ENCODE measurements around the gene GTF3C5. TPM values are rescaled to one million over a fixed set of nuclear protein-coding genes. Genes with fewer than 3 reads are reported as not detected.

Gene GTF3C5
- total and polyA plus RNA-seq, 7 experiments from 2014 or later, result 39.9 to 77.9 (median 48.8) TPM

DNA sequence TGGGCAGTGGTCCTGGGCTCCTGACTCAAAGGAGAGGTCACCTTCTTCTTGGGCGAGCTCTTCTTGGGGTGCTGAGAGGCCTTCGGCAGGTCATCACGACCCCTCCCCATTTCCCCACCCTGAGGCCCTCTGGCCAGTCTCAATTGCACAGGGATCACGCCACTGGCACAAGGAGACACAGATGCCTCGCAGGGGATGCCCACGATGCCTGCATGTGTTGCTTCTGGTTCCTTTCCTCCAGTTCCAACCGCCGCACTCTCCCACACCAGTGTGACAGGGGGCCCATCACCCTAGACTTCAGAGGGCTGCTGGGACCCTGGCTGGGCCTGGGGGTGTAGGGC is 32.3 kb downstream of the GTF3C5 start:
- Histone ChIP-seq H3K36me3 (ENCODE audit: control insufficient read depth in 2 of 3, insufficient read depth in 3 of 3, low read length in 3 of 3) (no peaks in the 10 kb centered on the region), H3K27me3 (ENCODE audit: control insufficient read depth in 2 of 2, insufficient read depth in 2 of 2, low read length in 2 of 2) (no peaks in the 10 kb centered on the region), H3K27ac (ENCODE audit: low read depth, low read length) (no peak overlapping the region), H3K4me3 (ENCODE audit: low read length) (no peak overlapping the region), H3K9me3 (ENCODE audit: control insufficient read depth in 2 of 3, low read length in 3 of 3) (no peaks in the 10 kb centered on the region), H3K4me1 (ENCODE audit: control insufficient read depth in 2 of 2, insufficient read depth in 2 of 2, low read length in 2 of 2) (peaks cover 5 to 25% of the 10 kb centered on the region in 2 donors)
- ATAC-seq, result no peak
- H3K4me3 Mint-ChIP-seq, result peak overlapping the region in 1 of 10 donors; percentile 25
- intact Hi-C loops (cut with micrococcal nuclease), result no loop called here
- ChIA-PET POLR2A (interaction anchor here (1.1 kb wide), 1 partner anchor 34 kb away, joined by 4 read pairs; no protein-coding TSS in a partner anchor), CTCF (no interaction called here)
- no peaks in the 10 kb centered on the region for H3K9me3 Mint-ChIP-seq
- no peaks in the 10 kb centered on the region for H3K27me3 Mint-ChIP-seq
- H3K4me1 Mint-ChIP-seq, result peaks cover 17 to 42% (median 28%) of the 10 kb centered on the region in 7 donors
- H3K27ac Mint-ChIP-seq, result peak overlapping the region in 1 of 9 donors; percentile 25
- H3K36me3 Mint-ChIP-seq, result peaks cover 0 to 5% (median 0%) of the 10 kb centered on the region in 5 donors
- DNase-seq, result no peak

GRCh38 chr9:133063500-133064231 is 32.9 kb downstream of the GTF3C5 start:
- H3K36me3 Mint-ChIP-seq, result peaks cover 0 to 3% (median 0%) of the 10 kb centered on the region in 5 donors
- peak overlapping the region in 1 of 9 donors; percentile 25 for H3K27ac Mint-ChIP-seq
- peak overlapping the region in 1 of 10 donors; percentile 25 for H3K4me3 Mint-ChIP-seq
- no peaks in the 10 kb centered on the region for H3K27me3 ChIP-seq (ENCODE audit: control insufficient read depth in 2 of 2, insufficient read depth in 2 of 2, low read length in 2 of 2)
- H3K4me1 ChIP-seq (ENCODE audit: control insufficient read depth in 2 of 2, insufficient read depth in 2 of 2, low read length in 2 of 2), result peaks cover 5 to 19% of the 10 kb centered on the region in 2 donors
- intact Hi-C loops (cut with micrococcal nuclease), result no loop called here
- ChIA-PET CTCF (no interaction called here), POLR2A (interaction anchor here (1.1 kb wide), 1 partner anchor 34 kb away, joined by 4 read pairs; no protein-coding TSS in a partner anchor)
- H3K4me1 Mint-ChIP-seq, result peaks cover 17 to 37% (median 23%) of the 10 kb centered on the region in 7 donors
- DNase-seq (no peak), ATAC-seq (no peak)
- H3K9me3 Mint-ChIP-seq, result no peaks in the 10 kb centered on the region
- no peaks in the 10 kb centered on the region for H3K36me3 ChIP-seq (ENCODE audit: control insufficient read depth in 2 of 3, insufficient read depth in 3 of 3, low read length in 3 of 3)
- H3K4me3 ChIP-seq (ENCODE audit: low read length), result no peak overlapping the region
- H3K27me3 Mint-ChIP-seq, result no peaks in the 10 kb centered on the region
- no peak overlapping the region for H3K27ac ChIP-seq (ENCODE audit: low read depth, low read length)
- no peaks in the 10 kb centered on the region for H3K9me3 ChIP-seq (ENCODE audit: control insufficient read depth in 2 of 3, low read length in 3 of 3)

GRCh38 chr9:133064241-133065069 is 33.7 kb downstream of the GTF3C5 start:
- H3K4me3 Mint-ChIP-seq, result no peak overlapping the region
- Histone ChIP-seq H3K27ac (ENCODE audit: low read depth, low read length) (no peak overlapping the region), H3K4me1 (ENCODE audit: control insufficient read depth in 2 of 2, insufficient read depth in 2 of 2, low read length in 2 of 2) (peaks cover 3 to 11% of the 10 kb centered on the region in 2 donors), H3K9me3 (ENCODE audit: control insufficient read depth in 2 of 3, low read length in 3 of 3) (no peaks in the 10 kb centered on the region), H3K27me3 (ENCODE audit: control insufficient read depth in 2 of 2, insufficient read depth in 2 of 2, low read length in 2 of 2) (no peaks in the 10 kb centered on the region), H3K4me3 (ENCODE audit: low read length) (no peak overlapping the region), H3K36me3 (ENCODE audit: control insufficient read depth in 2 of 3, insufficient read depth in 3 of 3, low read length in 3 of 3) (no peaks in the 10 kb centered on the region)
- ChIA-PET CTCF (no interaction called here), POLR2A (interaction anchor here (1.1 kb wide), 1 partner anchor 35 kb away, joined by 4 read pairs; no protein-coding TSS in a partner anchor)
- peaks cover 9 to 29% (median 15%) of the 10 kb centered on the region in 7 donors for H3K4me1 Mint-ChIP-seq
- H3K27me3 Mint-ChIP-seq, result no peaks in the 10 kb centered on the region
- H3K27ac Mint-ChIP-seq, result no peak overlapping the region
- intact Hi-C loops (cut with micrococcal nuclease), result no loop called here
- DNase-seq (no peak), ATAC-seq (no peak)
- H3K36me3 Mint-ChIP-seq, result no peaks in the 10 kb centered on the region
- H3K9me3 Mint-ChIP-seq, result no peaks in the 10 kb centered on the region

- Histone ChIP-seq H3K4me3 (ENCODE audit: low read length) (no peak overlapping the region), H3K9me3 (ENCODE audit: control insufficient read depth in 2 of 3, low read length in 3 of 3) (no peaks in the 10 kb centered on the region), H3K27ac (ENCODE audit: low read depth, low read length) (no peak overlapping the region), H3K36me3 (ENCODE audit: control insufficient read depth in 2 of 3, insufficient read depth in 3 of 3, low read length in 3 of 3) (no peaks in the 10 kb centered on the region), H3K4me1 (ENCODE audit: control insufficient read depth in 2 of 2, insufficient read depth in 2 of 2, low read length in 2 of 2) (peaks cover 0 to 6% of the 10 kb centered on the region in 2 donors), H3K27me3 (ENCODE audit: control insufficient read depth in 2 of 2, insufficient read depth in 2 of 2, low read length in 2 of 2) (no peaks in the 10 kb centered on the region)
- ChIA-PET POLR2A (interaction anchor here (0.7 kb wide), 1 partner anchor 35 kb away, joined by 3 read pairs; no protein-coding TSS in a partner anchor), CTCF (interaction anchor here (0.9 kb wide), 1 partner anchor 83 kb away, joined by 3 read pairs; no protein-coding TSS in a partner anchor)
- Mint-ChIP-seq H3K4me3 (no peak overlapping the region), H3K27me3 (no peaks in the 10 kb centered on the region), H3K36me3 (no peaks in the 10 kb centered on the region), H3K9me3 (no peaks in the 10 kb centered on the region), H3K4me1 (peaks cover 3 to 23% (median 10%) of the 10 kb centered on the region in 7 donors), H3K27ac (no peak overlapping the region)
- ATAC-seq, result no peak
- no peak for DNase-seq
- intact Hi-C loops (cut with micrococcal nuclease), result no loop called here
Observed at GRCh38 chr9:133065070-133065388, 34.2 kb downstream of the GTF3C5 start.

- Histone ChIP-seq H3K9me3 (ENCODE audit: control insufficient read depth in 2 of 3, low read length in 3 of 3) (no peaks in the 10 kb centered on the region), H3K4me3 (ENCODE audit: low read length) (no peak overlapping the region), H3K27me3 (ENCODE audit: control insufficient read depth in 2 of 2, insufficient read depth in 2 of 2, low read length in 2 of 2) (no peaks in the 10 kb centered on the region), H3K36me3 (ENCODE audit: control insufficient read depth in 2 of 3, insufficient read depth in 3 of 3, low read length in 3 of 3) (no peaks in the 10 kb centered on the region), H3K4me1 (ENCODE audit: control insufficient read depth in 2 of 2, insufficient read depth in 2 of 2, low read length in 2 of 2) (no peaks in the 10 kb centered on the region), H3K27ac (ENCODE audit: low read depth, low read length) (no peak overlapping the region)
- DNase-seq (no peak), ATAC-seq (no peak)
- ChIA-PET CTCF (interaction anchor here (0.6 to 1.4 kb wide), 4 partner anchors 9 to 1766 kb away, joined by 3 read pairs; no protein-coding TSS in a partner anchor), POLR2A (no interaction called here)
- peaks cover 0 to 11% (median 2%) of the 10 kb centered on the region in 7 donors for H3K4me1 Mint-ChIP-seq
- H3K27ac Mint-ChIP-seq, result no peak overlapping the region
- no peak overlapping the region for H3K4me3 Mint-ChIP-seq
- intact Hi-C loops (cut with micrococcal nuclease), result no loop called here
- peaks cover 0 to 4% (median 0%) of the 10 kb centered on the region in 5 donors for H3K36me3 Mint-ChIP-seq
- H3K9me3 Mint-ChIP-seq, result no peaks in the 10 kb centered on the region
- no peaks in the 10 kb centered on the region for H3K27me3 Mint-ChIP-seq
Observed at GRCh38 chr9:133066181-133066983, 35.6 kb downstream of the GTF3C5 start.

DNA sequence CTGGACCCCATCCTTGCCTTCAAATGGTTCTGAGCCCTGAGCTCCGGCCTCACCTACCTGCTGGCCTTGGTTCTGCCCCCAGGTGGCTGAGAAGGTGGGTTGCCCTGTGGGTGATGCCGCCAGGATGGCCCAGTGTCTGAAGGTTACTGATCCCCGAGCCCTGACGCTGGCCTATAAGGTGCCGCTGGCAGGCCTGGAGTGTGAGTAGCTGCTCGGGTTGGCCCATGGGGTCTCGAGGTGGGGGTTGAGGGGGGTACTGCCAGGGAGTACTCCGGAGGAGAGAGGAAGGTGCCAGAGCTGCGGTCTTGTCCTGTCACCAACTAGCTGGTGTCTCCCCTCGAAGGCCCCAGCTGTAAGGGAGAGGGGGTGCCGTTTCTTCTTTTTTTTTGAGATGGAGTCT is 36.2 kb downstream of the GTF3C5 start:
- H3K9me3 Mint-ChIP-seq, result no peaks in the 10 kb centered on the region
- H3K27ac ChIP-seq (ENCODE audit: low read depth, low read length), result no peak overlapping the region
- ChIA-PET CTCF (interaction anchor here (1.3 to 1.4 kb wide), 2 partner anchors 9 to 45 kb away, joined by 3 read pairs; no protein-coding TSS in a partner anchor), POLR2A (no interaction called here)
- H3K4me3 ChIP-seq (ENCODE audit: low read length), result no peak overlapping the region
- no peak overlapping the region for H3K4me3 Mint-ChIP-seq
- H3K36me3 ChIP-seq (ENCODE audit: control insufficient read depth in 2 of 3, insufficient read depth in 3 of 3, low read length in 3 of 3), result no peaks in the 10 kb centered on the region
- no peak overlapping the region for H3K27ac Mint-ChIP-seq
- no peaks in the 10 kb centered on the region for H3K27me3 Mint-ChIP-seq
- no peaks in the 10 kb centered on the region for H3K4me1 ChIP-seq (ENCODE audit: control insufficient read depth in 2 of 2, insufficient read depth in 2 of 2, low read length in 2 of 2)
- DNase-seq (no peak), ATAC-seq (no peak)
- H3K27me3 ChIP-seq (ENCODE audit: control insufficient read depth in 2 of 2, insufficient read depth in 2 of 2, low read length in 2 of 2), result no peaks in the 10 kb centered on the region
- peaks cover 0 to 4% (median 0%) of the 10 kb centered on the region in 5 donors for H3K36me3 Mint-ChIP-seq
- H3K9me3 ChIP-seq (ENCODE audit: control insufficient read depth in 2 of 3, low read length in 3 of 3), result no peaks in the 10 kb centered on the region
- intact Hi-C loops (cut with micrococcal nuclease), result no loop called here
- H3K4me1 Mint-ChIP-seq, result peaks cover 0 to 10% (median 2%) of the 10 kb centered on the region in 7 donors
